Measurements from ENCODE around the gene LKAAEAR1.

The LKAAEAR1 gene

DNA sequence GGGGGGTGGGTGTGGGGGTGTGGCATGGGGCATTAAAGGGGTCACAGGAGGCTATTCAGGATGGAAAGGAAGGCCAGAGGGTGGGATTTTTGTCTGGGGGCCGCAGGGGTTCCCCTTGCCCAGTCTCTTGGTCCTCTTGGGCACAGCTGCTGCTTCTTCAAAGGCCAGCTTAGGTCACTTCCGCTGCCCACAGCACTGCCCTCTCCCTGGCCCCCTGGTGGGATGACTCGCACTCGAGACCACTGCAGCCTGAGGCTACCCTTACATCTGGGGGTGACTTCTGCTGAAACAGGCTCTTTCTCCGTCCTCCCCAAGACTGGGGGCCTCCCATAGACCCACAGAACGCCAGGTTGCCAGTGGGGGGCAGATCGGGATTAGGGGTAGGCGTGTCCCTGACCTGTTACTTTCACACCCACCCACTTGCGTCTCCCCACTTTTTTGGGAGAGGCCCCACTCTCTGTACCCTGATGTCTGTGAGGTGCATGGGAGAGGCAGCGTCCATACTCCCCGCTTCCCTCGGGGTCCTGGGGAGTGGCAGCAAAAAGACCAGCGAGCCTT lies 1.3 kb downstream of the LKAAEAR1 start:
- no peak for TF ChIP-seq TEAD4 (IDR thresholded peaks at IDR 0.05)
- no peak for TF ChIP-seq USF1 (IDR thresholded peaks at IDR 0.05)
- no peak for TF ChIP-seq FOXM1 (IDR thresholded peaks at IDR 0.05; ENCODE audit: borderline replicate concordance, low read depth)
- no peak for TF ChIP-seq TAF1 (IDR thresholded peaks at IDR 0.05; ENCODE audit: low read depth)
- TF ChIP-seq CEBPB (IDR thresholded peaks at IDR 0.05) = no peak
- TF ChIP-seq RAD21 (IDR thresholded peaks at IDR 0.05; ENCODE audit: low read depth) = no peak
- TF ChIP-seq YY1 (IDR thresholded peaks at IDR 0.05; ENCODE audit: low read depth) = no peak
- TF ChIP-seq REST (IDR thresholded peaks at IDR 0.05; ENCODE audit: low read depth) = no peak
- TF ChIP-seq TCF12 (IDR thresholded peaks at IDR 0.05; ENCODE audit: low read depth) = no peak

GRCh38 chr20:64082126-64082731 lies 2.0 kb downstream of the LKAAEAR1 start:
- TF ChIP-seq RAD21 (IDR thresholded peaks at IDR 0.05; ENCODE audit: low read depth) (no peak), YY1 (IDR thresholded peaks at IDR 0.05; ENCODE audit: low read depth) (no peak), CEBPB (IDR thresholded peaks at IDR 0.05) (no peak), MAX (IDR thresholded peaks at IDR 0.05) (no peak), NFIC (IDR thresholded peaks at IDR 0.05) (no peak)

GRCh38 chr20:64081624-64081964 lies 2.6 kb downstream of the LKAAEAR1 start:
- no peak for TF ChIP-seq YY1 (IDR thresholded peaks at IDR 0.05; ENCODE audit: low read depth)
- no peak for TF ChIP-seq CEBPB (IDR thresholded peaks at IDR 0.05)
- TF ChIP-seq TEAD4 (IDR thresholded peaks at IDR 0.05) = no peak
- no peak for TF ChIP-seq USF1 (IDR thresholded peaks at IDR 0.05)
- no peak for TF ChIP-seq MAX (IDR thresholded peaks at IDR 0.05)
- no peak for TF ChIP-seq REST (IDR thresholded peaks at IDR 0.05; ENCODE audit: low read depth)
- TF ChIP-seq TCF12 (IDR thresholded peaks at IDR 0.05; ENCODE audit: low read depth) = no peak
- TF ChIP-seq CREB1 (IDR thresholded peaks at IDR 0.05; ENCODE audit: low read depth) = no peak
- TF ChIP-seq TAF1 (IDR thresholded peaks at IDR 0.05; ENCODE audit: low read depth) = no peak
- TF ChIP-seq EGR1 (IDR thresholded peaks at IDR 0.05) = no peak
- no peak for TF ChIP-seq RAD21 (IDR thresholded peaks at IDR 0.05; ENCODE audit: low read depth)
- TF ChIP-seq EP300 (IDR thresholded peaks at IDR 0.05; ENCODE audit: borderline replicate concordance) = no peak
- no peak for TF ChIP-seq FOXM1 (IDR thresholded peaks at IDR 0.05; ENCODE audit: borderline replicate concordance, low read depth)
- TF ChIP-seq NFIC (IDR thresholded peaks at IDR 0.05) = no peak
- no peak for TF ChIP-seq ZBTB7A (IDR thresholded peaks at IDR 0.05; ENCODE audit: low read depth)

DNA sequence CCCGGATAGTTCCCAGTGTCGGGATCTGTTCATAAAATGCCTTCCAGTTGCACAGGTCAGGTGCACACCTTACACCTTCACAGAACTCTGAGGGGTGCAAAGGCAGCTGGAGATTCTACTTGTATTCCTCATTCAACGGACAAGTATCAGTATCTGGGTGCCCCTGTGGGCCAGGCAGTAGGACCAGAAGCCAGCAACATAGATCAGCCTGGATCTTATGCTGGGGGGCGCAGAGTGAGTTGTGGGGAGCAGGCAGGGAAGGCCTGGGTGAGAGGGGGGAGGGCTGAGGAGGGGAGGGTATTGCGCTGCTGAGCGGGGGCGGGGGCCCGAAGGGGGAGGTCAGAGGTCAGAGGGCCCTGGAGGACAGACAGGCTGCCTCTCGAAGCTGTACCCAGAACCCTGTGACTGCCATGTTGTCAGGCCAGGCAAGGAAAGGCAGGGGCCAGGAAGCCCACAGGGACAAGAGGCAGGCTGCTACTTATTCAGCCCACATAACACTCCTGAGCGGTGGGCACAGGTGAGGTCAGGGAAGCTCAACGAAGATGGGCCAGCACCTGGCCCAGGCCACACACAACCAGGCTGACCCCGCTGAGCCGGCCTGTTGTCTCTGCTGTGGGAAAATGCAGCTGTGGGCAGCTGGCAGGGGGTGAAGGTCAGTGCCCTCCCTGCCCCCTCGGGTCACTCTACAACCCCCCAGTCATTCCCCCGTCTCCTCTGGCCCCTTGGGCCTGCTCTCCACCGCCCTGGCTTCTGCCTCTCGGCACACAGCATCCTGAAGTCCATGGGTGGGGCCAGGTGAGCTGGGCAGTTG lies 3.2 kb downstream of the LKAAEAR1 start:
- TF ChIP-seq ZBTB7A (IDR thresholded peaks at IDR 0.05; ENCODE audit: low read depth) = no peak
- TF ChIP-seq CEBPB (IDR thresholded peaks at IDR 0.05) = no peak
- no peak for TF ChIP-seq TAF1 (IDR thresholded peaks at IDR 0.05; ENCODE audit: low read depth)
- TF ChIP-seq RAD21 (IDR thresholded peaks at IDR 0.05; ENCODE audit: low read depth) = no peak
- TF ChIP-seq CREB1 (IDR thresholded peaks at IDR 0.05; ENCODE audit: low read depth) = no peak
- TF ChIP-seq EP300 (IDR thresholded peaks at IDR 0.05; ENCODE audit: borderline replicate concordance) = no peak
- no peak for TF ChIP-seq NFIC (IDR thresholded peaks at IDR 0.05)
- no peak for TF ChIP-seq REST (IDR thresholded peaks at IDR 0.05; ENCODE audit: low read depth)
- TF ChIP-seq FOXM1 (IDR thresholded peaks at IDR 0.05; ENCODE audit: borderline replicate concordance, low read depth) = no peak
- TF ChIP-seq USF1 (IDR thresholded peaks at IDR 0.05) = no peak
